SK-N-SH (cell line): Measurements from ENCODE around the gene FGF19. TPM values are rescaled to one million over a fixed set of nuclear protein-coding genes. Genes with fewer than 3 reads are reported as not detected.
A peak's percentile ranks its signal among the peaks of the same experiment; 100 is the strongest.

Experiments
- CTCF ChIA-PET: fragments of 300-600, 350-600 bp; formaldehyde crosslinking; extraction: SDS; loops from one replicate; lab custom pipeline; 2021; lab: Yijun Ruan, JAX
- POLR2A ChIA-PET: fragments of 350-600 bp; sonication (Branson Sonifier 250); formaldehyde crosslinking; extraction: SDS; loops from one replicate; lab custom pipeline; 2020; ENCODE audit warnings: antibody characterized with exemption, inconsistent platforms; lab: Yijun Ruan, JAX
- DNase-seq: peaks from one replicate; pipeline ENCODE4 v3.0.0; 2012
- H2AFZ ChIP-seq: fragments of 200-600 bp; sonication (generic); 2 replicates; pipeline ENCODE4 v1.8.1; 2016; ENCODE audit warnings: antibody characterized with exemption, mild to moderate bottlenecking, low read depth
- H3F3A ChIP-seq: fragments of 200-600 bp; sonication (generic); replicated peaks from 2 replicates; pipeline ENCODE3; 2016; ENCODE audit warnings: antibody characterized with exemption, mild to moderate bottlenecking; ENCODE audit not compliant: insufficient read depth
- H3K27ac ChIP-seq, 2 experiments: fragments of 200-500 bp in 1 of 2; fragments of 200-600 bp in 1 of 2; sonication (Bioruptor generic) in 1 of 2; sonication (generic), shearing (Covaris generic) in 1 of 2; 2 replicates each; pipeline versions ENCODE4 v1.5.1 to v1.6.1; 2014 to 2016; ENCODE audit warnings: low read depth in 2 of 2, inconsistent platforms in 1 of 2, low read length in 1 of 2, mild to moderate bottlenecking in 1 of 2, mixed read lengths in 1 of 2
- H3K27me3 ChIP-seq: fragments of 200-600 bp; sonication (generic), shearing (Covaris generic); 2 replicates; pipeline ENCODE4 v1.6.1; 2016; ENCODE audit warnings: mixed run types; ENCODE audit not compliant: insufficient read depth
- H3K36me3 ChIP-seq, 2 experiments: fragments of 200-500 bp in 1 of 2; fragments of 200-600 bp in 1 of 2; sonication (Bioruptor generic) in 1 of 2; sonication (generic) in 1 of 2; replicated peaks in 1 of 2; 2 replicates each; pipeline versions ENCODE3 to v1.5.1; 2014 to 2016; ENCODE audit warnings: low read length in 1 of 2, mild to moderate bottlenecking in 1 of 2; ENCODE audit not compliant: insufficient read depth in 2 of 2, control insufficient read depth in 1 of 2
- H3K4me1 ChIP-seq, 2 experiments: fragments of 200-500 bp in 1 of 2; fragments of 200-600 bp in 1 of 2; sonication (Bioruptor generic) in 1 of 2; sonication (generic), shearing (Covaris generic) in 1 of 2; 2 replicates each; pipeline versions ENCODE4 v1.5.1 to v1.6.1; 2014 to 2016; ENCODE audit warnings: low read depth in 1 of 2, low read length in 1 of 2, mixed run types in 1 of 2; ENCODE audit not compliant: insufficient read depth in 2 of 2, control insufficient read depth in 1 of 2
- H3K4me2 ChIP-seq: fragments of 200-600 bp; sonication (generic), shearing (Covaris generic); 2 replicates; pipeline ENCODE4 v1.6.1; 2017; ENCODE audit warnings: mixed run types
- H3K4me3 ChIP-seq, 2 experiments: fragments of 200-500 bp in 1 of 2; fragments of 200-600 bp in 1 of 2; sonication (Bioruptor generic) in 1 of 2; sonication (generic), shearing (Covaris generic) in 1 of 2; 2 replicates each; pipeline versions ENCODE4 v1.5.1 to v1.8.1; 2014 to 2016; ENCODE audit warnings: low read depth in 2 of 2, inconsistent platforms in 1 of 2, low read length in 1 of 2, mild to moderate bottlenecking in 1 of 2, mixed read lengths in 1 of 2, moderate library complexity in 1 of 2
- H3K79me2 ChIP-seq: fragments of 200-600 bp; sonication (generic); 2 replicates; pipeline ENCODE4 v1.8.1; 2017; ENCODE audit warnings: mild to moderate bottlenecking; ENCODE audit not compliant: insufficient read depth
- H3K9ac ChIP-seq: fragments of 200-600 bp; sonication (generic); 2 replicates; pipeline ENCODE4 v1.6.1; 2017; ENCODE audit warnings: mixed run types
- H3K9me2 ChIP-seq: fragments of 200-600 bp; sonication (generic); 2 replicates; pipeline ENCODE4 v1.6.1; 2017; ENCODE audit warnings: mixed run types
- H3K9me3 ChIP-seq: fragments of 200-600 bp; sonication (generic); 2 replicates; pipeline ENCODE4 v1.6.1; 2017; ENCODE audit warnings: mixed run types, mild to moderate bottlenecking, moderate library complexity
- H4K20me1 ChIP-seq: fragments of 200-600 bp; sonication (generic); 2 replicates; pipeline ENCODE4 v1.6.1; 2017; ENCODE audit warnings: mild to moderate bottlenecking, mixed run types; ENCODE audit not compliant: insufficient read depth
- CHD2 ChIP-seq: fragments of 150-350 bp; IDR thresholded peaks from 2 replicates; pipeline ENCODE4 v1.6.1; 2018; ENCODE audit warnings: low read length; ENCODE audit not compliant: partially characterized antibody
- MEF2A ChIP-seq: IDR thresholded peaks from 2 replicates; pipeline ENCODE4 v1.4.0; 2012; ENCODE audit warnings: low read depth, borderline replicate concordance
- MXI1 ChIP-seq: IDR thresholded peaks from 2 replicates; pipeline ENCODE4 v1.6.1; 2012; ENCODE audit warnings: mild to moderate bottlenecking, low read depth, low read length, improper control_type of control experiment
- NFIC ChIP-seq: IDR thresholded peaks from 2 replicates; pipeline ENCODE4 v1.4.0; 2012; ENCODE audit warnings: borderline replicate concordance
- NRF1 ChIP-seq: IDR thresholded peaks from 2 replicates; pipeline ENCODE4 v1.6.1; 2012; ENCODE audit warnings: low read depth, mild to moderate bottlenecking, low read length
- RFX5 ChIP-seq: IDR thresholded peaks from 2 replicates; pipeline ENCODE4 v1.6.1; 2012; ENCODE audit warnings: mild to moderate bottlenecking, improper control_type of control experiment, low read length
- SIN3A ChIP-seq: IDR thresholded peaks from 2 replicates; pipeline ENCODE4 v1.6.1; 2012; ENCODE audit warnings: low read depth, mild to moderate bottlenecking, low read length, moderate library complexity, borderline replicate concordance
- TCF12 ChIP-seq: IDR thresholded peaks from 2 replicates; pipeline ENCODE4 v1.4.0; 2012
- TEAD4 ChIP-seq: IDR thresholded peaks from 2 replicates; pipeline ENCODE4 v1.4.0; 2012; ENCODE audit warnings: mild to moderate bottlenecking, borderline replicate concordance; ENCODE audit not compliant: insufficient read depth
- YY1 ChIP-seq: IDR thresholded peaks from 2 replicates; pipeline ENCODE4 v1.4.0; 2012; ENCODE audit warnings: low read depth, mild to moderate bottlenecking
- WGBS: methylation state at CpG from one replicate; pipeline ENCODE4 v1.1.6; 2017; ENCODE audit warnings: low lambda C conversion rate; 5-methylcytosine and 5-hydroxymethylcytosine counted together
- polyA plus RNA-seq, 3 experiments: library from polyadenylated mRNA; depleted of rRNA; stranded (reverse); fragments of >200 nt; gene quantifications; 2 replicates each; pipeline ENCODE4 v1.2.3, GENCODE V29; 2012
- TF ChIP-seq, protein P1 (sequence below): IDR thresholded peaks from 2 replicates; pipeline ENCODE4 v1.4.0; 2012; ENCODE audit warnings: low read depth, borderline replicate concordance
- TF ChIP-seq, protein P2 (sequence below): IDR thresholded peaks from 2 replicates; pipeline ENCODE4 v1.4.0; 2012; ENCODE audit warnings: low read depth

The FGF19 gene
- polyA plus RNA-seq, 1 of the 3 experiments (the other 2 are of a cell fraction): not detected

DNA sequence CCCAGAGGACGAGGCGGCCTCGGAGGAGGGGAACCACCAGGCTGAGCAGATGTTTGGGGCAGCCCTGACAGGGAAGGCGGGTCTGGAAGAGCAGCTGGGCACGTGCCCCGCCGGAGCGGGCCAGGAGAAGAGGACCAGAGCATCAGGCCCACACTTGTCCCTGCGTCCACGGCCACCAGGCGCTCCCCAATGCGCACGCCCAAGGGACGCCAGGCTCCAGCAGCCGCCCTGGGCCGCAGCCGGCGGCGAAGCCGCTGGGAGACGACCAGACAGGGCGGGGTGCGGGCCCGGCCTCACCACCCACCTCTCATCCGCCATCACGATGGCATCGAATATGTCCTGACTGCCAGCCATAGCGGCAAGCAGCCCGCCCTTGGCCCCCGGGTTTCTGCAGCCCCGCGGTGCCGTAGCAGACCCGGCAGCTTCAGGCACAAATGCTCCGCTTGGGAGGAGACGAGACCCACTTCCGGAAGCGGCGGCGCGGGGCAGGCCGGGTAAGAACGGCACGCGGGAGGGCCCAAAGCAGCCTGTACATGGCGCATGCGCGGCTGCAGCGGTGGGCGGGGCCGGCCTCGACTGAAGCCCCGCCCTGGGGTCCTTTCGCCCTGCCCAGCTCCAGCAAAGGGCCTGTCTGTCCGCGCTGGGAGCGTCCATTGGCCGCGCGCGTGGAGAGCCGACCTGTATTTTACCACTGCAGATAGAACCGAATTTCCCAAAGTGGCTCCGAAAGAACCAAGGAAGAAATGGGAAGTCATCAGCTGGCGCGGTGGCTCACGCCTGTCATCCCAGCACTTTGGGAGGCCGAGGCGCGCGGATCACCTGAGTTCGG lies 28.7 kb downstream of the FGF19 start, which contains the start of gene LTO1 (continued):
- TF ChIP-seq MEF2A (no peak), YY1 (no peak; the same call in 1 of the 2 replicates), CHD2 (peak; percentile 53), TCF12 (0 out of 2 replicates have a peak, but pooled peaks have one; percentile 4), RFX5 (peak; percentile 20; the same call in 1 of the 2 replicates), NFIC (no peak), SIN3A (peak; percentile 85; the same call in 1 of the 2 replicates), NRF1 (peak; percentile 89), MXI1 (peak; percentile 65)
- TF ChIP-seq, protein P1, sequence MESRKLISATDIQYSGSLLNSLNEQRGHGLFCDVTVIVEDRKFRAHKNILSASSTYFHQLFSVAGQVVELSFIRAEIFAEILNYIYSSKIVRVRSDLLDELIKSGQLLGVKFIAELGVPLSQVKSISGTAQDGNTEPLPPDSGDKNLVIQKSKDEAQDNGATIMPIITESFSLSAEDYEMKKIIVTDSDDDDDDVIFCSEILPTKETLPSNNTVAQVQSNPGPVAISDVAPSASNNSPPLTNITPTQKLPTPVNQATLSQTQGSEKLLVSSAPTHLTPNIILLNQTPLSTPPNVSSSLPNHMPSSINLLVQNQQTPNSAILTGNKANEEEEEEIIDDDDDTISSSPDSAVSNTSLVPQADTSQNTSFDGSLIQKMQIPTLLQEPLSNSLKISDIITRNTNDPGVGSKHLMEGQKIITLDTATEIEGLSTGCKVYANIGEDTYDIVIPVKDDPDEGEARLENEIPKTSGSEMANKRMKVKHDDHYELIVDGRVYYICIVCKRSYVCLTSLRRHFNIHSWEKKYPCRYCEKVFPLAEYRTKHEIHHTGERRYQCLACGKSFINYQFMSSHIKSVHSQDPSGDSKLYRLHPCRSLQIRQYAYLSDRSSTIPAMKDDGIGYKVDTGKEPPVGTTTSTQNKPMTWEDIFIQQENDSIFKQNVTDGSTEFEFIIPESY: peak; percentile 64; the same call in 1 of the 2 replicates

- peak overlapping the region; percentile 79 to 100 for H3K4me3 ChIP-seq
- TF ChIP-seq, protein P2, sequence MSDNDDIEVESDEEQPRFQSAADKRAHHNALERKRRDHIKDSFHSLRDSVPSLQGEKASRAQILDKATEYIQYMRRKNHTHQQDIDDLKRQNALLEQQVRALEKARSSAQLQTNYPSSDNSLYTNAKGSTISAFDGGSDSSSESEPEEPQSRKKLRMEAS: peak; percentile 8; the same call in 1 of the 2 replicates
- no peak for TF ChIP-seq TEAD4
- H3K79me2 ChIP-seq: peaks cover 33% of the 10 kb centered on the region
- H3K9me2 ChIP-seq: no peaks in the 10 kb centered on the region
- H3F3A ChIP-seq: peaks cover 22% of the 10 kb centered on the region
- H3K4me2 ChIP-seq: peak overlapping the region; percentile 100
- no peak for DNase-seq
- POLR2A ChIA-PET: interaction anchor here (0.9 to 1.0 kb wide), 2 partner anchors 29 to 30 kb away, joined by 3 to 5 read pairs; no protein-coding TSS in a partner anchor
- peaks cover 13 to 20% of the 10 kb centered on the region in 2 experiments for H3K36me3 ChIP-seq
- H3K27me3 ChIP-seq: no peaks in the 10 kb centered on the region
- peaks cover 8 to 24% of the 10 kb centered on the region in 2 experiments; a peak in 3 of 4 replicates for H3K4me1 ChIP-seq
- H2AFZ ChIP-seq: 0 out of 2 replicates have a peak overlapping the region, but pooled peaks have one; percentile 42
- H3K9ac ChIP-seq: peak overlapping the region; percentile 99
- H3K9me3 ChIP-seq: no peaks in the 10 kb centered on the region
- CTCF ChIA-PET: interaction anchor here (0.9 to 4.1 kb wide), 12 partner anchors 8 to 574 kb away, joined by 3 to 30 read pairs (median 6); no protein-coding TSS in a partner anchor
- peaks cover 18% of the 10 kb centered on the region for H4K20me1 ChIP-seq
- 8% methylated on average over 18 of the region's 18 CpGs for WGBS
- peak overlapping the region; percentile 70 to 90; a peak in 3 of 4 replicates for H3K27ac ChIP-seq
Observed at GRCh38 chr11:69674267-69674885, 29.4 kb downstream of the FGF19 start.
